ENCODE measurements around the gene CITED1. TPM values are rescaled to one million over a fixed set of nuclear protein-coding genes. Genes with fewer than 3 reads are reported as not detected.
A peak's percentile ranks its signal among the peaks of the same experiment; 100 is the strongest.

CITED1 gene
- total RNA-seq, 2 experiments from 2014 or later, result 0.49 TPM; not detected in 1

DNA sequence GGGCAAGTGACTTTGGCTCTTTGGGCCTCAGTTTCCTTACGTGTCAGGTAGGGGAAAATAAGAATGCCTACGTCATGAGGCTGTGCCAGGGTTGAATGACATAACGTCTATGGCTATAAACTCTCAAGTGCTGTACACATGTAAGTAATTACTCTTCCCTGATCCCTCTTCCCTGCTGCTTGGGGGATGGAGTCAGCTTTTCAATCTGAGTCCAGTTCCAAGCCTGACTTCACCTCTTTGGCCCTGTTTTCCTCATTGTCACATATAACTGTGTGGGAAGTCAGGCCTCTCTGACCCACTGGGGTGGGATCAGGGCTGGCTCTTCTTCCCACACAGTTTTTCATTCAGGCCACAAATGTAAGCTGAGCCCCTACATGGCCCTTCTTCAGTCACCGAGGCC, 11.4 kb upstream of the CITED1 start:
- Histone ChIP-seq H3K9me3 (ENCODE audit: low read length) (no peaks in the 10 kb centered on the region), H3K79me2 (ENCODE audit: insufficient read depth, low read depth, low read length) (no peaks in the 10 kb centered on the region), H2AFZ (ENCODE audit: low read length) (no peak overlapping the region), H3K4me3 (ENCODE audit: low read depth, low read length, poor library complexity, severe bottlenecking) (no peak overlapping the region), H3K4me2 (ENCODE audit: low read length) (no peak overlapping the region), H3K36me3 (ENCODE audit: insufficient read depth, low read length) (no peaks in the 10 kb centered on the region), H3K27ac (ENCODE audit: low read depth, low read length, poor library complexity, severe bottlenecking) (no peak overlapping the region), H3K9me2 (ENCODE audit: insufficient read depth, low read length) (no peaks in the 10 kb centered on the region), H4K20me1 (ENCODE audit: insufficient read depth, low read length) (no peaks in the 10 kb centered on the region), H3K4me1 (ENCODE audit: insufficient read depth, low read length, poor library complexity, severe bottlenecking) (no peaks in the 10 kb centered on the region)
- ChIA-PET CTCF (ENCODE audit: unreplicated experiment) (no interaction called here), POLR2A (no interaction called here)
- no peak for DNase-seq (ENCODE audit: low spot score)
- TF ChIP-seq, protein P1, sequence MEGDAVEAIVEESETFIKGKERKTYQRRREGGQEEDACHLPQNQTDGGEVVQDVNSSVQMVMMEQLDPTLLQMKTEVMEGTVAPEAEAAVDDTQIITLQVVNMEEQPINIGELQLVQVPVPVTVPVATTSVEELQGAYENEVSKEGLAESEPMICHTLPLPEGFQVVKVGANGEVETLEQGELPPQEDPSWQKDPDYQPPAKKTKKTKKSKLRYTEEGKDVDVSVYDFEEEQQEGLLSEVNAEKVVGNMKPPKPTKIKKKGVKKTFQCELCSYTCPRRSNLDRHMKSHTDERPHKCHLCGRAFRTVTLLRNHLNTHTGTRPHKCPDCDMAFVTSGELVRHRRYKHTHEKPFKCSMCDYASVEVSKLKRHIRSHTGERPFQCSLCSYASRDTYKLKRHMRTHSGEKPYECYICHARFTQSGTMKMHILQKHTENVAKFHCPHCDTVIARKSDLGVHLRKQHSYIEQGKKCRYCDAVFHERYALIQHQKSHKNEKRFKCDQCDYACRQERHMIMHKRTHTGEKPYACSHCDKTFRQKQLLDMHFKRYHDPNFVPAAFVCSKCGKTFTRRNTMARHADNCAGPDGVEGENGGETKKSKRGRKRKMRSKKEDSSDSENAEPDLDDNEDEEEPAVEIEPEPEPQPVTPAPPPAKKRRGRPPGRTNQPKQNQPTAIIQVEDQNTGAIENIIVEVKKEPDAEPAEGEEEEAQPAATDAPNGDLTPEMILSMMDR (conservative IDR thresholded peaks at IDR 0.05; ENCODE audit: low read length), result no peak
- no peak for TF ChIP-seq EZH2phosphoT487 (IDR thresholded peaks at IDR 0.05; ENCODE audit: borderline replicate concordance, low read depth, low read length)
- intact Hi-C loops (cut with micrococcal nuclease; ENCODE audit: unreplicated experiment), result no loop called here
- BruUV-seq (replicated peaks), result no TSS peak

DNA sequence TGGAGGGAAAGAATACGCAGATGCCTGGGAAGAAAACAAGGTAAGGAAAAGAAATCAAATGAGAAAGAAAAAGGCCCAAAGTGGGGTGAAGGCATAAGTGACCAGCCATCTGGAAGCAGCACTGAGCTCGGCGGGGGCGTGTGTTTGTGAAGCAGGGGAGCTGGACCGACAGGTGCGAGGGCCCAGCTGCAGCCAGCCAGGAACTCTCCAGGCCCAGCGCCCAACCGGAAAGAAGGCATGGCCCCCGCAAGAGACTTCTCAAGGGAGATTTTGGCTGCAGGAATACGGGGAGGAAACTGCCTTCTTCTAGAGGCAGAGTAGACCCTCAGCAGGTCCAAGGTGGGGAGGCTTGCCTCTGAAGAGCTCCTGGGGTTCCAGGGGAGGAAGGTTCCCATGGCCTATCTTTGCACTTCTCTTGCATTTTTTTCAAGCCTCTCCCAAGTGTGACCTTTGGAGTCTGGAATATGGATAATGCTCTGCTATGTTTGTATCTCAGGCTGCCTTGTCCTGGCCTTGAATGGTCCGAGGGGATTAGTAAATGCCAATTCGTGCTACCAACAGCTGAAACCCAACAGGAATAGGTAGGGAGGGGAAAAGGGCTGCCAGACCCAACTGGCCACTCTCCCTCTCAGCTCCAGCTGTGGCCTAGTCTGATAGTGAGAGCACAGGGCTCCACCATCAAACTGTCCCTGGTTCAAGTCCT, 10.8 kb upstream of the CITED1 start:
- no peak for TF ChIP-seq EZH2phosphoT487 (IDR thresholded peaks at IDR 0.05; ENCODE audit: borderline replicate concordance, low read depth, low read length)
- TF ChIP-seq, protein P1 (conservative IDR thresholded peaks at IDR 0.05; ENCODE audit: low read length), result no peak
- no peak overlapping the region for H3K4me2 ChIP-seq (ENCODE audit: low read length)
- no peaks in the 10 kb centered on the region for H3K79me2 ChIP-seq (ENCODE audit: insufficient read depth, low read depth, low read length)
- intact Hi-C loops (cut with micrococcal nuclease; ENCODE audit: unreplicated experiment), result no loop called here
- no peaks in the 10 kb centered on the region for H3K9me3 ChIP-seq (ENCODE audit: low read length)
- no peak overlapping the region for H3K27ac ChIP-seq (ENCODE audit: low read depth, low read length, poor library complexity, severe bottlenecking)
- H3K4me1 ChIP-seq (ENCODE audit: insufficient read depth, low read length, poor library complexity, severe bottlenecking), result no peaks in the 10 kb centered on the region
- BruUV-seq (replicated peaks), result no TSS peak
- no peaks in the 10 kb centered on the region for H4K20me1 ChIP-seq (ENCODE audit: insufficient read depth, low read length)
- no peaks in the 10 kb centered on the region for H3K36me3 ChIP-seq (ENCODE audit: insufficient read depth, low read length)
- H3K9me2 ChIP-seq (ENCODE audit: insufficient read depth, low read length), result no peaks in the 10 kb centered on the region
- ChIA-PET CTCF (ENCODE audit: unreplicated experiment) (no interaction called here), POLR2A (interaction anchor here (0.7 kb wide), 3 partner anchors 19 to 318 kb away, joined by 3 read pairs; no protein-coding TSS in a partner anchor)
- no peak overlapping the region for H3K4me3 ChIP-seq (ENCODE audit: low read depth, low read length, poor library complexity, severe bottlenecking)
- no peak for DNase-seq (ENCODE audit: low spot score)
- H2AFZ ChIP-seq (ENCODE audit: low read length), result no peak overlapping the region

DNA sequence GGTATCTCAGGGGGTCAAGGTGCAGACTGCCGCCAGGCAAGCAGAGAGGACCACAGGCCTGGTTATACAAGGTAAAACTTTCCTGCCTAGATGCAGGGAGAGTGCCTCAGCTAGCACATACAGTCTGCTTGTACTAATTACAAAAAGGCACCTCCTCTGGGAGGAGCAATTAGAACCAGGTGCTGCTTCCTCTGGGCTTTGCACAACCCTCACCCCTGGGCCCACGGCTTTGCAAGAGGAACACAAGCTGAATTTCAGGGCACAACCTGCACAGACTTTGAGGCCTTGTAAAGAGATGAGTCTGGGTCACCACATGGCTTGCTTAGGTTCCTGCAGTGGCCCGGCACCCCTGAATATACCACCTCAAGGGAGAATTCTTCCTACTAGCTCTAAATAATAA, 9.2 kb upstream of the CITED1 start:
- DNase-seq (ENCODE audit: low spot score), result peak; percentile 1
- Histone ChIP-seq H3K79me2 (ENCODE audit: insufficient read depth, low read depth, low read length) (no peaks in the 10 kb centered on the region), H3K9me3 (ENCODE audit: low read length) (no peaks in the 10 kb centered on the region), H3K36me3 (ENCODE audit: insufficient read depth, low read length) (no peaks in the 10 kb centered on the region), H3K4me3 (ENCODE audit: low read depth, low read length, poor library complexity, severe bottlenecking) (no peak overlapping the region), H3K4me2 (ENCODE audit: low read length) (no peak overlapping the region), H2AFZ (ENCODE audit: low read length) (no peak overlapping the region), H3K9me2 (ENCODE audit: insufficient read depth, low read length) (no peaks in the 10 kb centered on the region), H3K4me1 (ENCODE audit: insufficient read depth, low read length, poor library complexity, severe bottlenecking) (no peaks in the 10 kb centered on the region), H4K20me1 (ENCODE audit: insufficient read depth, low read length) (no peaks in the 10 kb centered on the region), H3K27ac (ENCODE audit: low read depth, low read length, poor library complexity, severe bottlenecking) (no peak overlapping the region)
- POLR2A ChIA-PET, result no interaction called here
- intact Hi-C loops (cut with micrococcal nuclease; ENCODE audit: unreplicated experiment), result no loop called here
- no TSS peak for BruUV-seq (replicated peaks)
- CTCF ChIA-PET (ENCODE audit: unreplicated experiment), result no interaction called here
- TF ChIP-seq, protein P1 (conservative IDR thresholded peaks at IDR 0.05; ENCODE audit: low read length), result no peak
- no peak for TF ChIP-seq EZH2phosphoT487 (IDR thresholded peaks at IDR 0.05; ENCODE audit: borderline replicate concordance, low read depth, low read length)
